Measurements from ENCODE around the gene DYRK1A. TPM values are rescaled to one million over a fixed set of nuclear protein-coding genes. Genes with fewer than 3 reads are reported as not detected.

Gene DYRK1A
- total RNA-seq, 4 donors from 2014 or later, result 81.8 to 108 (median 87.4) TPM

DNA sequence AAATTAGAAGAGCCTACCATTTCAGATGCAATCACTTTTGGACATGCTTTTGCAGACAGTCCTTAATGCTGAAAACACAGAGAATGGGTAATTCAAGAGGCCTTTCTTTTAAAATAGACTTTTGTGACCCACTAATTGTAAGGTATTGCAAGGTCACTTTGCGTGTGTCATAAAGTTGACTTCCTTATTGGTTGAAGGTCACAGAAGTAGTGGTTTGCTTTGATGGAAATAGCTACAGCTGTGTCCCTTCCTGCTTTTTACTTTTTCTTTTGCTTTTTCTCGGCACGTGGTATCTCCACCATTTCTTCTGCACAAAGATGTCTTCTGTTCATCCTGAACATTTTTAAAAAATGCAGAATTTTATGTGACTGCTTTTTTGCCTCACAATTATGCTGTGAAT lies 146.8 kb downstream of the DYRK1A start:
- H3K27ac ChIP-seq (replicated peaks in 1 of 4), result no peak overlapping the region
- TF ChIP-seq POLR2AphosphoS5 (IDR thresholded peaks at IDR 0.05) (no peak), POLR2A (IDR thresholded peaks at IDR 0.05; ENCODE audit: low read depth) (no peak), EP300 (IDR thresholded peaks at IDR 0.05) (no peak)
- TF ChIP-seq, protein P1, sequence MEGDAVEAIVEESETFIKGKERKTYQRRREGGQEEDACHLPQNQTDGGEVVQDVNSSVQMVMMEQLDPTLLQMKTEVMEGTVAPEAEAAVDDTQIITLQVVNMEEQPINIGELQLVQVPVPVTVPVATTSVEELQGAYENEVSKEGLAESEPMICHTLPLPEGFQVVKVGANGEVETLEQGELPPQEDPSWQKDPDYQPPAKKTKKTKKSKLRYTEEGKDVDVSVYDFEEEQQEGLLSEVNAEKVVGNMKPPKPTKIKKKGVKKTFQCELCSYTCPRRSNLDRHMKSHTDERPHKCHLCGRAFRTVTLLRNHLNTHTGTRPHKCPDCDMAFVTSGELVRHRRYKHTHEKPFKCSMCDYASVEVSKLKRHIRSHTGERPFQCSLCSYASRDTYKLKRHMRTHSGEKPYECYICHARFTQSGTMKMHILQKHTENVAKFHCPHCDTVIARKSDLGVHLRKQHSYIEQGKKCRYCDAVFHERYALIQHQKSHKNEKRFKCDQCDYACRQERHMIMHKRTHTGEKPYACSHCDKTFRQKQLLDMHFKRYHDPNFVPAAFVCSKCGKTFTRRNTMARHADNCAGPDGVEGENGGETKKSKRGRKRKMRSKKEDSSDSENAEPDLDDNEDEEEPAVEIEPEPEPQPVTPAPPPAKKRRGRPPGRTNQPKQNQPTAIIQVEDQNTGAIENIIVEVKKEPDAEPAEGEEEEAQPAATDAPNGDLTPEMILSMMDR (IDR thresholded peaks at IDR 0.05), result no peak
- DNase-seq (ENCODE audit: extremely low spot score), result no peak
- H3K4me1 ChIP-seq, result no peaks in the 10 kb centered on the region
- peaks cover 27 to 83% (median 71%) of the 10 kb centered on the region in 4 donors for H3K36me3 ChIP-seq
- WGBS, result 85% methylated on average over 3 of the region's 3 CpGs
- H3K27me3 ChIP-seq, result no peaks in the 10 kb centered on the region
- intact Hi-C loops (cut with DNase I), result no loop called here
- H3K9me3 ChIP-seq, result no peaks in the 10 kb centered on the region
- H3K4me3 ChIP-seq, result no peak overlapping the region

DNA sequence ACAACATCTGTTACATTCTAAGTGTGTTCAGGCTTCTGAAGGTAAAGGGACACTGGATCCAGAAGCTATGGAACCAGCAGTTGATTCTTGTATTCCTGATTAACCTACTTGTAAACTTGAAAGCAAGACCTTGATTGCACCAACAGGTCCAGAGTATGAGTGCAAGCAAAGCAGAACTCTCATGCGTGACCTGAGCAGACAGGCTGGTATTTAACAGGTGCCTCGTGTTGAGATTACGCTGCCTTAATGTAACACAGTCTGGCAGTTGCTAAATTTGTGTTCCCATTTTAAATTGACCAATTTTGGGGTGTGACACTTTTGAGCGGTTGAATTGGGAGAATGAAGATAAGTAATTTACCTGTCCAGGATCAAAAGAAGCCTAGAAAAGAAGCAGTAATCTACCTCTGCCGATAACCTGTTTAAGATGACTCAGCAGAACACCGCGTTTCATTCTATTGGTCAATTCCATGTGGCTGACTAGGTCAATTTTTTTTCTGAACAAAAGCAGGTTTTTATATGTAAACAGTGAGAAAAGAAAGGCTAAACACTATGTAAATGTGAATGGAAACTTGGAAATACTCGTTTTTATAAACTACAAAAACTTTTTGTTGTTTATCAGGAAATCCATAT lies 147.6 kb downstream of the DYRK1A start:
- Histone ChIP-seq H3K27me3 (no peaks in the 10 kb centered on the region), H3K27ac (replicated peaks in 1 of 4) (no peak overlapping the region), H3K36me3 (peaks cover 21 to 75% (median 64%) of the 10 kb centered on the region in 4 donors), H3K9me3 (no peaks in the 10 kb centered on the region), H3K4me3 (no peak overlapping the region), H3K4me1 (peaks cover 0 to under 1% (median 0%) of the 10 kb centered on the region in 4 donors)
- TF ChIP-seq EP300 (IDR thresholded peaks at IDR 0.05), result no peak
- no peak for TF ChIP-seq POLR2AphosphoS5 (IDR thresholded peaks at IDR 0.05)
- TF ChIP-seq POLR2A (IDR thresholded peaks at IDR 0.05; ENCODE audit: low read depth), result no peak
- TF ChIP-seq, protein P1 (IDR thresholded peaks at IDR 0.05), result no peak
- no peak for DNase-seq (ENCODE audit: extremely low spot score)
- intact Hi-C loops (cut with DNase I), result no loop called here
- 88% methylated on average over 8 of the region's 8 CpGs for WGBS

DNA sequence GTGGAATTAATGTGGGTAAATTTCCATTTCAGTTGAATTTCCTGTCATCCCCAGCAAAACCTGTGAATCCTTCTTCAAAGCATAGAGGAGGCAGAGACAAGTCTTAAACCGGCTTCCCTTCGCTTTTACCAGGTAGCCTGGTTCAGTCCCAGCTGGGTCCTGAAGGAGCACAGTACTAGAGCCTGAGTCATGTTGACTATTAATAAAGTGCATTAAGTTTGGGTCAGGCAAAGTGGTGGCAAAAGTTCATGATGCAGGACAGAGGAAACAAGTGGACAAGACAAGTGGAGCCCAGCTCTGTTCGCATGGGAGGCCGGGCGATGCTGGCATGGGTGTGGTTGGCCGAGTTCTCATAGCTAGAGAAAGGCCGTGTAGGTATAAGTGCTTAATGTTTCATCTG lies 150.4 kb downstream of the DYRK1A start:
- H3K36me3 ChIP-seq, result peaks cover 11 to 47% (median 39%) of the 10 kb centered on the region in 4 donors

DNA sequence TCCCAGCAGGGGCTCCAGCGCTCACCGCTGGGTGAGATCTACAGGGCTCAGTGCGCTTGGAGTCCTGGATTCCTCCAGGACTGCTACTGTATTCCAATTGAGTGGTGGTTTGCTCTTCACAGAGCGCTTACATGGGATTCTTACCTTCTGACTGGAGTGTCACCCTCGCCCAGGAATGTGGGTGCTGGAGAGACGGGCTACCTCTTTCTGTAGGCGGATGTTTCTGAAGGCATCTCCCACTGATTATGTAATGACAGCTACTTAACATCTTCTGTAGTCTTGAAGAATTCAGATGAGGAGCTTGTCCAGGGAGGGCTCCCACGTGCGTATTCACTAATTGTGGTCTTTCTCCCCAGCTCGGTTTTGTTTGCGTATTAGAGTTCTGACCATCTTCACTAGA lies 154.2 kb downstream of the DYRK1A start:
- Histone ChIP-seq H3K4me3 (no peak overlapping the region), H3K36me3 (peaks cover 0 to 22% (median 10%) of the 10 kb centered on the region in 4 donors), H3K9me3 (no peaks in the 10 kb centered on the region), H3K27ac (replicated peaks in 1 of 4) (no peak overlapping the region), H3K4me1 (peaks cover 0 to 10% (median 0%) of the 10 kb centered on the region in 4 donors), H3K27me3 (no peaks in the 10 kb centered on the region)
- TF ChIP-seq POLR2A (IDR thresholded peaks at IDR 0.05; ENCODE audit: low read depth) (no peak), EP300 (IDR thresholded peaks at IDR 0.05) (no peak), POLR2AphosphoS5 (IDR thresholded peaks at IDR 0.05) (no peak)
- TF ChIP-seq, protein P1 (IDR thresholded peaks at IDR 0.05), result no peak
- DNase-seq (ENCODE audit: extremely low spot score), result no peak
- WGBS, result 90% methylated on average over 11 of the region's 11 CpGs
- intact Hi-C loops (cut with DNase I), result no loop called here

More for the DNA sequence above, 150.4 kb downstream of the DYRK1A start:
- TF ChIP-seq, protein P1 (IDR thresholded peaks at IDR 0.05), result no peak
- TF ChIP-seq POLR2AphosphoS5 (IDR thresholded peaks at IDR 0.05) (no peak), POLR2A (IDR thresholded peaks at IDR 0.05; ENCODE audit: low read depth) (no peak), EP300 (IDR thresholded peaks at IDR 0.05) (no peak)
- Histone ChIP-seq H3K27ac (replicated peaks in 1 of 4) (no peak overlapping the region), H3K4me3 (no peak overlapping the region), H3K27me3 (no peaks in the 10 kb centered on the region), H3K9me3 (no peaks in the 10 kb centered on the region), H3K4me1 (peaks cover 0 to 10% (median 0%) of the 10 kb centered on the region in 4 donors)
- intact Hi-C loops (cut with DNase I), result no loop called here
- no peak for DNase-seq (ENCODE audit: extremely low spot score)
- WGBS, result 94% methylated on average over 7 of the region's 7 CpGs

All from esophagus muscularis mucosa (tissue), 4 donors.